Liver (tissue), 9 donors: ENCODE data around the gene PCNP. TPM values are rescaled to one million over a fixed set of nuclear protein-coding genes. Genes with fewer than 3 reads are reported as not detected.

ENCODE experiments used
- DNase-seq: peaks from one replicate; pipeline ENCODE4 v3.0.0-alpha.2; 2017; ENCODE audit warnings: low spot score
- H3K27ac ChIP-seq, 2 donors: one replicate each; pipeline ENCODE4 v1.7.0; 2013; ENCODE audit warnings: inconsistent platforms in 2 of 2, low read length in 2 of 2, control low read depth in 1 of 2, low read depth in 1 of 2, mild to moderate bottlenecking in 1 of 2
- H3K27me3 ChIP-seq, 4 donors: one replicate each; pipeline versions ENCODE4 v1.6.1 to v1.7.0; 2013; ENCODE audit warnings: low read length in 3 of 4, inconsistent platforms in 1 of 4, mild to moderate bottlenecking in 1 of 4, moderate library complexity in 1 of 4; ENCODE audit not compliant: control insufficient read depth in 4 of 4, insufficient read depth in 4 of 4
- H3K36me3 ChIP-seq, 4 donors: one replicate each; pipeline versions ENCODE4 v1.6.1 to v1.7.0; 2013; ENCODE audit warnings: low read length in 3 of 4, mild to moderate bottlenecking in 3 of 4, low read depth in 1 of 4, moderate library complexity in 1 of 4; ENCODE audit not compliant: control insufficient read depth in 4 of 4, insufficient read depth in 3 of 4
- H3K4me1 ChIP-seq, 4 donors: one replicate each; pipeline versions ENCODE4 v1.6.1 to v1.7.0; 2013; ENCODE audit warnings: low read length in 3 of 4, mild to moderate bottlenecking in 3 of 4, moderate library complexity in 1 of 4; ENCODE audit not compliant: control insufficient read depth in 4 of 4, insufficient read depth in 4 of 4
- H3K4me3 ChIP-seq, 3 donors: one replicate each; pipeline versions ENCODE4 v1.6.1 to v1.7.0; 2013; ENCODE audit warnings: low read length in 3 of 3, control low read depth in 1 of 3, low read depth in 1 of 3, mild to moderate bottlenecking in 1 of 3
- H3K9ac ChIP-seq, 2 donors: one replicate each; pipeline ENCODE4 v1.7.0; 2013; ENCODE audit warnings: low read length in 2 of 2, mild to moderate bottlenecking in 2 of 2, moderate library complexity in 2 of 2, control low read depth in 1 of 2, low read depth in 1 of 2
- H3K9me3 ChIP-seq, 4 donors: one replicate each; pipeline versions ENCODE4 v1.6.1 to v1.7.0; 2013; ENCODE audit warnings: low read length in 3 of 4; ENCODE audit not compliant: control insufficient read depth in 4 of 4
- CTCF ChIP-seq: fragments of 150-350 bp; IDR thresholded peaks from 2 replicates; pipeline ENCODE4 v1.5.1; 2017; ENCODE audit warnings: improper control_type of control experiment, low read depth, low read length; ENCODE audit not compliant: missing input control
- EGR1 ChIP-seq, 2 donors: IDR thresholded peaks; 2 replicates each; pipeline ENCODE4 v1.6.1; 2016 to 2018; ENCODE audit warnings: antibody characterized with exemption in 2 of 2, low read depth in 2 of 2
- FOXA1 ChIP-seq: IDR thresholded peaks from 2 replicates; pipeline ENCODE4 v1.6.1; 2016; ENCODE audit warnings: antibody characterized with exemption
- GABPA ChIP-seq, 2 donors: IDR thresholded peaks in 1 of 2; conservative IDR thresholded peaks in 1 of 2; 2 replicates each; pipeline ENCODE4 v1.6.1; 2016; ENCODE audit warnings: antibody characterized with exemption in 2 of 2, mild to moderate bottlenecking in 1 of 2, moderate library complexity in 1 of 2
- HNF4A ChIP-seq, 2 donors: conservative IDR thresholded peaks; 2 replicates each; pipeline ENCODE4 v1.6.1; 2016; ENCODE audit warnings: antibody characterized with exemption in 2 of 2, mild to moderate bottlenecking in 2 of 2
- HNF4G ChIP-seq: IDR thresholded peaks from 2 replicates; pipeline ENCODE4 v1.6.1; 2016; ENCODE audit warnings: antibody characterized with exemption
- MAX ChIP-seq: IDR thresholded peaks from 2 replicates; pipeline ENCODE4 v1.6.1; 2016; ENCODE audit warnings: antibody characterized with exemption
- NR2F2 ChIP-seq: IDR thresholded peaks from 2 replicates; pipeline ENCODE4 v1.6.1; 2016; ENCODE audit warnings: antibody characterized with exemption
- RAD21 ChIP-seq, 2 donors: IDR thresholded peaks; 2 replicates each; pipeline ENCODE4 v1.6.1; 2016; ENCODE audit warnings: antibody characterized with exemption in 2 of 2, mild to moderate bottlenecking in 2 of 2
- RXRA ChIP-seq, 2 donors: IDR thresholded peaks; 2 replicates each; pipeline ENCODE4 v1.6.1; 2017 to 2018; ENCODE audit warnings: antibody characterized with exemption in 2 of 2, mild to moderate bottlenecking in 1 of 2
- SP1 ChIP-seq: IDR thresholded peaks from 2 replicates; pipeline ENCODE4 v1.6.1; 2018; ENCODE audit warnings: antibody characterized with exemption, mild to moderate bottlenecking
- TAF1 ChIP-seq: conservative IDR thresholded peaks from 2 replicates; pipeline ENCODE4 v1.6.1; 2016; ENCODE audit warnings: antibody characterized with exemption, mild to moderate bottlenecking
- YY1 ChIP-seq: IDR thresholded peaks from 2 replicates; pipeline ENCODE4 v1.6.1; 2016; ENCODE audit warnings: antibody characterized with exemption, mild to moderate bottlenecking
- ZBTB33 ChIP-seq: IDR thresholded peaks from 2 replicates; pipeline ENCODE4 v1.6.1; 2016; ENCODE audit warnings: antibody characterized with exemption
- WGBS: extraction: QIAGEN DNeasy Blood & Tissue Kit; methylation state at CpG from one replicate; pipeline ENCODE4 v1.1.7; 2013; 5-methylcytosine and 5-hydroxymethylcytosine counted together
- polyA plus RNA-seq, 2 donors: library from polyadenylated mRNA; stranded (reverse) in 1 of 2; unstranded in 1 of 2; fragments of 200-250 nt in 1 of 2; fragments of >200 nt in 1 of 2; fragmentation: Nextera tagmentation in 1 of 2; extraction: Ambion mirVana in 1 of 2; gene quantifications; one replicate each; pipeline versions ENCODE4 v1.2.1 to v1.2.3, GENCODE V29; 2013 to 2015
- total RNA-seq, 2 donors: library from RNA; depleted of rRNA; stranded (reverse); fragments of >200 nt; gene quantifications; one replicate each; pipeline ENCODE4 v1.2.3, GENCODE V29; 2014
- TF ChIP-seq, protein P1 (sequence below): IDR thresholded peaks from 2 replicates; pipeline ENCODE4 v1.6.1; 2016; ENCODE audit warnings: antibody characterized with exemption, mild to moderate bottlenecking
- donor health status: healthy.
- donor health status: healthy.
- donor health status: healthy.
- donor health status: healthy.
- donor health status: healthy.

The PCNP gene
- total and polyA plus RNA-seq, 4 donors = 28.2 to 59.3 (median 34.5) TPM

GRCh38 chr3:101632586-101632985 lies 58.6 kb downstream of the PCNP start:
- Histone ChIP-seq H3K9me3 (no peaks in the 10 kb centered on the region), H3K4me3 (no peak overlapping the region), H3K9ac (no peak overlapping the region), H3K27ac (no peak overlapping the region), H3K36me3 (no peaks in the 10 kb centered on the region), H3K4me1 (no peaks in the 10 kb centered on the region), H3K27me3 (no peaks in the 10 kb centered on the region)
- no peak for DNase-seq
- 74% methylated on average over 11 of the region's 11 CpGs for WGBS
- TF ChIP-seq RXRA (IDR thresholded peaks at IDR 0.05) = no peak
- no peak for TF ChIP-seq CTCF
- no peak for TF ChIP-seq EGR1 (IDR thresholded peaks at IDR 0.05; ENCODE audit: low read depth in 2 of 2)
- no peak for TF ChIP-seq SP1
- TF ChIP-seq FOXA1 = no peak
- no peak for TF ChIP-seq YY1
- no peak for TF ChIP-seq ZBTB33
- no peak for TF ChIP-seq GABPA (IDR thresholded peaks at IDR 0.05 in 1 of 2, conservative IDR thresholded peaks at IDR 0.05 in 1 of 2)
- TF ChIP-seq, protein P1, sequence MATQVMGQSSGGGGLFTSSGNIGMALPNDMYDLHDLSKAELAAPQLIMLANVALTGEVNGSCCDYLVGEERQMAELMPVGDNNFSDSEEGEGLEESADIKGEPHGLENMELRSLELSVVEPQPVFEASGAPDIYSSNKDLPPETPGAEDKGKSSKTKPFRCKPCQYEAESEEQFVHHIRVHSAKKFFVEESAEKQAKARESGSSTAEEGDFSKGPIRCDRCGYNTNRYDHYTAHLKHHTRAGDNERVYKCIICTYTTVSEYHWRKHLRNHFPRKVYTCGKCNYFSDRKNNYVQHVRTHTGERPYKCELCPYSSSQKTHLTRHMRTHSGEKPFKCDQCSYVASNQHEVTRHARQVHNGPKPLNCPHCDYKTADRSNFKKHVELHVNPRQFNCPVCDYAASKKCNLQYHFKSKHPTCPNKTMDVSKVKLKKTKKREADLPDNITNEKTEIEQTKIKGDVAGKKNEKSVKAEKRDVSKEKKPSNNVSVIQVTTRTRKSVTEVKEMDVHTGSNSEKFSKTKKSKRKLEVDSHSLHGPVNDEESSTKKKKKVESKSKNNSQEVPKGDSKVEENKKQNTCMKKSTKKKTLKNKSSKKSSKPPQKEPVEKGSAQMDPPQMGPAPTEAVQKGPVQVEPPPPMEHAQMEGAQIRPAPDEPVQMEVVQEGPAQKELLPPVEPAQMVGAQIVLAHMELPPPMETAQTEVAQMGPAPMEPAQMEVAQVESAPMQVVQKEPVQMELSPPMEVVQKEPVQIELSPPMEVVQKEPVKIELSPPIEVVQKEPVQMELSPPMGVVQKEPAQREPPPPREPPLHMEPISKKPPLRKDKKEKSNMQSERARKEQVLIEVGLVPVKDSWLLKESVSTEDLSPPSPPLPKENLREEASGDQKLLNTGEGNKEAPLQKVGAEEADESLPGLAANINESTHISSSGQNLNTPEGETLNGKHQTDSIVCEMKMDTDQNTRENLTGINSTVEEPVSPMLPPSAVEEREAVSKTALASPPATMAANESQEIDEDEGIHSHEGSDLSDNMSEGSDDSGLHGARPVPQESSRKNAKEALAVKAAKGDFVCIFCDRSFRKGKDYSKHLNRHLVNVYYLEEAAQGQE = no peak
- no peak for TF ChIP-seq HNF4A (conservative IDR thresholded peaks at IDR 0.05)
- TF ChIP-seq MAX = no peak
- TF ChIP-seq HNF4G = no peak

GRCh38 chr3:101633186-101633585 lies 59.2 kb downstream of the PCNP start:
- no peak overlapping the region for H3K27ac ChIP-seq
- no peaks in the 10 kb centered on the region for H3K4me1 ChIP-seq
- H3K27me3 ChIP-seq = no peaks in the 10 kb centered on the region
- H3K4me3 ChIP-seq = no peak overlapping the region
- no peak for DNase-seq
- no peaks in the 10 kb centered on the region for H3K9me3 ChIP-seq
- H3K9ac ChIP-seq = no peak overlapping the region
- TF ChIP-seq RXRA (IDR thresholded peaks at IDR 0.05) (no peak), ZBTB33 (no peak), TAF1 (no peak), NR2F2 (no peak), YY1 (no peak), SP1 (no peak), MAX (no peak), RAD21 (IDR thresholded peaks at IDR 0.05) (no peak), FOXA1 (no peak), HNF4G (no peak), GABPA (IDR thresholded peaks at IDR 0.05 in 1 of 2, conservative IDR thresholded peaks at IDR 0.05 in 1 of 2) (no peak), CTCF (no peak)
- H3K36me3 ChIP-seq = no peaks in the 10 kb centered on the region
- WGBS = 87% methylated on average over 10 of the region's 10 CpGs
